Loucy (cell line): ENCODE data around the gene MINK1.

Experiments
- EZH2phosphoT487 ChIP-seq: fragments of 200-600 bp; IDR thresholded peaks from 2 replicates; pipeline ENCODE4 v1.6.1; 2018; ENCODE audit warnings: antibody characterized with exemption, mild to moderate bottlenecking, moderate library complexity, borderline replicate concordance
- TF ChIP-seq, protein P1 (sequence below): fragments of 200-600 bp; sonication (generic); conservative IDR thresholded peaks from 2 replicates; pipeline ENCODE4 v1.5.1; 2014; ENCODE audit warnings: mild to moderate bottlenecking, antibody characterized with exemption, low read length

DNA sequence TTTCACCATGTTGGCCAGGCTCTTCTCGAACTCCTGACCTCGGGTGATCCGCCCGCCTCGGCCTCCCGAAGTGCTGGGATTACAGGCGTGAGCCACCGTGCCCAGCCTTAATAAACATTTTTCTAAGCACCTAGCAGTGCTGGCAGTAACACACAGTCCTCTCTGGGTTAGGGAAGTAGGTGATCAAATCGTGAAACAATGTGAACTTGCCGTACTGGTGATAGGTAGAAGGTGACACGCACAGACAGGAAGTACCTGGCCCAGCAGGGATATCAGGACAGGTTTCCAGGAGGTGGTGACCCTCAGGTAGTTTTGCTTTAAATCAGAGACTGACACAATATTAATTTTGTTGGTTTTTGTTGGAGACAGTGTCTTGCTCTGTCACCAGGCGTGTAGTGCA, 21.7 kb upstream of the MINK1 start:
- TF ChIP-seq, protein P1, sequence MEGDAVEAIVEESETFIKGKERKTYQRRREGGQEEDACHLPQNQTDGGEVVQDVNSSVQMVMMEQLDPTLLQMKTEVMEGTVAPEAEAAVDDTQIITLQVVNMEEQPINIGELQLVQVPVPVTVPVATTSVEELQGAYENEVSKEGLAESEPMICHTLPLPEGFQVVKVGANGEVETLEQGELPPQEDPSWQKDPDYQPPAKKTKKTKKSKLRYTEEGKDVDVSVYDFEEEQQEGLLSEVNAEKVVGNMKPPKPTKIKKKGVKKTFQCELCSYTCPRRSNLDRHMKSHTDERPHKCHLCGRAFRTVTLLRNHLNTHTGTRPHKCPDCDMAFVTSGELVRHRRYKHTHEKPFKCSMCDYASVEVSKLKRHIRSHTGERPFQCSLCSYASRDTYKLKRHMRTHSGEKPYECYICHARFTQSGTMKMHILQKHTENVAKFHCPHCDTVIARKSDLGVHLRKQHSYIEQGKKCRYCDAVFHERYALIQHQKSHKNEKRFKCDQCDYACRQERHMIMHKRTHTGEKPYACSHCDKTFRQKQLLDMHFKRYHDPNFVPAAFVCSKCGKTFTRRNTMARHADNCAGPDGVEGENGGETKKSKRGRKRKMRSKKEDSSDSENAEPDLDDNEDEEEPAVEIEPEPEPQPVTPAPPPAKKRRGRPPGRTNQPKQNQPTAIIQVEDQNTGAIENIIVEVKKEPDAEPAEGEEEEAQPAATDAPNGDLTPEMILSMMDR: no peak
- TF ChIP-seq EZH2phosphoT487: no peak
